ENCODE data around the gene DPYSL5. TPM values are rescaled to one million over a fixed set of nuclear protein-coding genes. Genes with fewer than 3 reads are reported as not detected.

DPYSL5 gene
- total RNA-seq, 4 donors from 2014 or later = 0.13 to 0.50 (median 0.41) TPM

DNA sequence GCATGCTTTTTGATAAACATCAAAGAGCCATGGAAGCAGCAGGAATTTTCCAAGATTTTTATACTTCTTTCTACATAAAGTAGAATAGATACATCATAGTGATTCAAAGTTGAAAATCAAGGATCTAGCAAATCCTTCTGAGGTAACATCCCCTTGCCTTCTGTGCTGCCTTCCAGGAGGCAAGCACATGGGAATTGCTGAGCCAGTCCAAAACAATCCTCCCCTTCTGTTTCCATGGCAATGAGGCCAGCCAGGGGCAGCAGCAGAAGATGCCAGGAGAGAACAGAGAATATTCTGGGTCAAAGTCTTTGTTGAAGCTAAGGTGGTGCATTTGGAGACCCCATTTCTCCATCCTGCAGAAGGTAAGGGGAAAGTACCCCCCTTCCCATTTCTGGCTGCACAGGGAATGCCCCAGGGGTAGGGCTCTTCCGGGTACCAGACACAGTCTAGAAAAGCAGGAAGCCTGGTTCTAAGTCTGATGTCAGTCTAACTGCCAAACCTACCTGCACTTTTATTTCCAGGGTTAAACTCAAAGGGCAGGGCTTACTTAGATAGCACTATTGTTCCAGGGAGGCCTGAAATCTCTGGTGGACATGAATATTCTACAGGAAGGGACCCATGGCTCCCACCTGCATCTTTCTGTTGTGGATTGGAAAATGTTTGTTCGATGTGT, 40.0 kb upstream of the DPYSL5 start:
- H3K9me3 ChIP-seq = no peaks in the 10 kb centered on the region
- no peak for DNase-seq (ENCODE audit: extremely low spot score)
- TF ChIP-seq EP300 (IDR thresholded peaks at IDR 0.05) = no peak
- TF ChIP-seq, protein P1, sequence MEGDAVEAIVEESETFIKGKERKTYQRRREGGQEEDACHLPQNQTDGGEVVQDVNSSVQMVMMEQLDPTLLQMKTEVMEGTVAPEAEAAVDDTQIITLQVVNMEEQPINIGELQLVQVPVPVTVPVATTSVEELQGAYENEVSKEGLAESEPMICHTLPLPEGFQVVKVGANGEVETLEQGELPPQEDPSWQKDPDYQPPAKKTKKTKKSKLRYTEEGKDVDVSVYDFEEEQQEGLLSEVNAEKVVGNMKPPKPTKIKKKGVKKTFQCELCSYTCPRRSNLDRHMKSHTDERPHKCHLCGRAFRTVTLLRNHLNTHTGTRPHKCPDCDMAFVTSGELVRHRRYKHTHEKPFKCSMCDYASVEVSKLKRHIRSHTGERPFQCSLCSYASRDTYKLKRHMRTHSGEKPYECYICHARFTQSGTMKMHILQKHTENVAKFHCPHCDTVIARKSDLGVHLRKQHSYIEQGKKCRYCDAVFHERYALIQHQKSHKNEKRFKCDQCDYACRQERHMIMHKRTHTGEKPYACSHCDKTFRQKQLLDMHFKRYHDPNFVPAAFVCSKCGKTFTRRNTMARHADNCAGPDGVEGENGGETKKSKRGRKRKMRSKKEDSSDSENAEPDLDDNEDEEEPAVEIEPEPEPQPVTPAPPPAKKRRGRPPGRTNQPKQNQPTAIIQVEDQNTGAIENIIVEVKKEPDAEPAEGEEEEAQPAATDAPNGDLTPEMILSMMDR (IDR thresholded peaks at IDR 0.05) = no peak
- TF ChIP-seq POLR2AphosphoS5 (IDR thresholded peaks at IDR 0.05) = no peak
- TF ChIP-seq POLR2A (IDR thresholded peaks at IDR 0.05; ENCODE audit: low read depth) = no peak
- peaks cover 0 to 12% (median 0%) of the 10 kb centered on the region in 4 donors for H3K27me3 ChIP-seq
- H3K36me3 ChIP-seq = no peaks in the 10 kb centered on the region
- no peaks in the 10 kb centered on the region for H3K4me1 ChIP-seq
- no peak overlapping the region for H3K27ac ChIP-seq (replicated peaks in 1 of 4)
- H3K4me3 ChIP-seq = no peak overlapping the region
- intact Hi-C loops (cut with DNase I) = no loop called here
- WGBS = 46% methylated on average over 2 of the region's 2 CpGs

DNA sequence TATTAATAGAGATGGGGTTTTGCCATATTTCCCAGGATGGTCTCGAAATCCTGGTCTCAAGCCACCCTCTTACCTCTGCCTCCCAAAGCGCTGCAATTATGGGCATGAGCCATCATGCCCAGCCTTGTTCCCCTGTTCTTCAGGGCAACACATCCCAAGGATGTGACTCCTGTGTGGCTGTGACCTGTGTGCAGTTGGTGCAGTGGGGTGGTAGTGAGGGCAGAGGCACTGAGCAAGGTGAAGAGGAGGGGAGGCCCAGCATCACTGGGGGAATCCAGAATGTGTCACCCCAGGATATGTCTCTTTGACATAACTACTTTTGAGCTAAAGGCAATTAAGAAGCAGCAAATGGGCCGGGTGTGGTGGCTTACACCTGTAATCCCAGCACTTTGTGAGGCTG, 38.7 kb upstream of the DPYSL5 start:
- DNase-seq (ENCODE audit: extremely low spot score) = no peak
- Histone ChIP-seq H3K36me3 (no peaks in the 10 kb centered on the region), H3K27me3 (peaks cover 0 to 24% (median 0%) of the 10 kb centered on the region in 4 donors), H3K9me3 (no peaks in the 10 kb centered on the region), H3K4me3 (no peak overlapping the region), H3K27ac (replicated peaks in 1 of 4) (no peak overlapping the region), H3K4me1 (no peaks in the 10 kb centered on the region)
- TF ChIP-seq, protein P1 (IDR thresholded peaks at IDR 0.05) = no peak
- TF ChIP-seq POLR2AphosphoS5 (IDR thresholded peaks at IDR 0.05) = no peak
- WGBS = 88% methylated on average over 3 of the region's 3 CpGs
- intact Hi-C loops (cut with DNase I) = no loop called here

DNA sequence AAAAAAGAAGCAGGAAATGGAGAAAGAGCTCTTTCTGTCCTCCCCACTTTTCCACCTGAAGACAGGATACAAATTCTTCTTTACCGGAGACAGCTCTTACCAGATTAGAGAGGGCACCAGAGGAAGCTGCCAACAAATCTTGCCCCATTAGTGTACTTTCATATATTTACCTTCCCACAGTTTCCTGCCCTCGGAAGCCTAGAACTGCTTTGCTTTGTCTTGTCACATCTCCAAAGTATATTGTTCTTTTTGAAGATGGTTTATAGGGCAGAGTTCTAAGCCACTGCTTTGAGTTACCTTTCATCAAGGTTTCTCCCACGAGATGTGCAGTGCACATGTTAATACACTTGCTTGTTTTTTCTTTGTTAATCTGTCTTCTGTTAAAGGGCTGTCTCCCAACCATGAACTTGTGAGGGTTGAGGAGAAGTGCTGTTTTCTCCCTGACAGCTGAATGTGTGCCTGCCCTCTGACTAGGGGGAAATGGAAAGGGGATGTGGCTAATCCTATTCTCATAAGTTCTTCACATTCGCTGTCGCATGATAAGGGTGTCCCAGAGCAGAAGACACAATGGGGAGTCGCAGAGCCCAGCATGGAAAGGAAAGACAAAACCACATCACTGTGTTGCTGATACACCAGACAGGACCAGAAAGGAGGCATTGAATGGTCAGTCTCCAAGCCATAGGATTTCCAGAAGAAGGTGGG, 37.9 kb upstream of the DPYSL5 start:
- no peaks in the 10 kb centered on the region for H3K36me3 ChIP-seq
- intact Hi-C loops (cut with DNase I) = no loop called here
- no peaks in the 10 kb centered on the region for H3K9me3 ChIP-seq
- WGBS = 59% methylated on average over 6 of the region's 6 CpGs
- DNase-seq (ENCODE audit: extremely low spot score) = no peak
- no peaks in the 10 kb centered on the region for H3K4me1 ChIP-seq
- no peak for TF ChIP-seq POLR2AphosphoS5 (IDR thresholded peaks at IDR 0.05)
- no peak for TF ChIP-seq EP300 (IDR thresholded peaks at IDR 0.05)
- TF ChIP-seq POLR2A (IDR thresholded peaks at IDR 0.05; ENCODE audit: low read depth) = no peak
- TF ChIP-seq, protein P1 (IDR thresholded peaks at IDR 0.05) = no peak
- H3K4me3 ChIP-seq = no peak overlapping the region
- no peak overlapping the region for H3K27ac ChIP-seq (replicated peaks in 1 of 4)
- H3K27me3 ChIP-seq = peaks cover 0 to 30% (median 0%) of the 10 kb centered on the region in 4 donors

DNA sequence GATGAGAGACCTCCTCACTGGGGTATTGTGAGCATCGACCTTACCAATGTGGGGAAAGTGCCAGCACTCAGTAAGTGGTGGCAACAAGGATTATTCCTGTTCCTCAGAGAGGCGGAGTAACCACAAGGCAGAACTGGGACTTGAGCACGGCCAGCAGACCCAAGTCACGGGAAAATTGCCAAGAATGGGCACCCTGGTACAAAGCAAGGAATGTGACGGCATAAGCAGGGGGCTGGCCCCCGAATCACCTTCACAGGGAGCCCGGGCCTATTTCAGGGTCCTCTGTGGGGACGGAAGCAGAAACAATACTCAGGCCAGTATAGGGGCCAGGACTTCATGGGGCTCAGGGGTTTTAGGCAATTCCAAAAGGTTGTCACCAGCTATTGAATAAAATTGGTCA, 36.7 kb upstream of the DPYSL5 start:
- TF ChIP-seq POLR2A (IDR thresholded peaks at IDR 0.05; ENCODE audit: low read depth) (no peak), POLR2AphosphoS5 (IDR thresholded peaks at IDR 0.05) (no peak), EP300 (IDR thresholded peaks at IDR 0.05) (no peak)
- TF ChIP-seq, protein P1 (IDR thresholded peaks at IDR 0.05) = no peak
- peaks cover 0 to 30% (median 0%) of the 10 kb centered on the region in 4 donors for H3K27me3 ChIP-seq
- 83% methylated on average over 8 of the region's 8 CpGs for WGBS
- intact Hi-C loops (cut with DNase I) = no loop called here
- H3K27ac ChIP-seq (replicated peaks in 1 of 4) = no peak overlapping the region
- H3K4me1 ChIP-seq = no peaks in the 10 kb centered on the region
- no peak for DNase-seq (ENCODE audit: extremely low spot score)
- H3K36me3 ChIP-seq = no peaks in the 10 kb centered on the region
- no peak overlapping the region for H3K4me3 ChIP-seq
- no peaks in the 10 kb centered on the region for H3K9me3 ChIP-seq
